Measurements from ENCODE around the gene USP44. TPM values are rescaled to one million over a fixed set of nuclear protein-coding genes. Genes with fewer than 3 reads are reported as not detected.

Gene USP44
- total and polyA plus RNA-seq, 2 experiments from 2014 or later, result 235 to 248 TPM

GRCh38 chr12:95517246-95517645, 34.0 kb downstream of the USP44 start:
- H3K36me3 Mint-ChIP-seq (ENCODE audit: low read depth), result peaks cover 82% of the 10 kb centered on the region

More at GRCh38 chr12:95517246-95517645, 34.0 kb downstream of the USP44 start:
- H3K9me3 Mint-ChIP-seq, result no peaks in the 10 kb centered on the region; the same call in 2 of the 3 replicates
- ATAC-seq (no peak), DNase-seq (ENCODE audit: low spot score) (no peak)
- Histone ChIP-seq H3K36me3 (ENCODE audit: insufficient read depth) (peaks cover 68% of the 10 kb centered on the region), H4K20me1 (replicated peaks; ENCODE audit: insufficient read depth) (peaks cover 32% of the 10 kb centered on the region), H3K4me2 (no peak overlapping the region), H2AFZ (no peak overlapping the region), H3F3A (replicated peaks; ENCODE audit: low read depth) (peaks cover 60% of the 10 kb centered on the region), H3K79me2 (replicated peaks; ENCODE audit: insufficient read depth) (peaks cover 8% of the 10 kb centered on the region), H3K27ac (ENCODE audit: low read depth) (no peak overlapping the region), H3K4me3 (no peak overlapping the region), H3K9me2 (ENCODE audit: insufficient read depth) (no peaks in the 10 kb centered on the region), H3K27me3 (ENCODE audit: insufficient read depth) (no peaks in the 10 kb centered on the region), H3K4me1 (ENCODE audit: insufficient read depth) (no peaks in the 10 kb centered on the region)
- no peaks in the 10 kb centered on the region; the same call in 2 of the 3 replicates for H3K4me1 Mint-ChIP-seq
- TF ChIP-seq ETS1 (IDR thresholded peaks at IDR 0.05) (no peak), ZNF114 (CRISPR knock-in tag; IDR thresholded peaks at IDR 0.05) (no peak), EZH2phosphoT487 (IDR thresholded peaks at IDR 0.05; ENCODE audit: unreplicated experiment) (no peak), REST (IDR thresholded peaks at IDR 0.05; ENCODE audit: unreplicated experiment) (no peak), ZNF331 (CRISPR knock-in tag; IDR thresholded peaks at IDR 0.05; ENCODE audit: low read depth) (no peak), JUNB (IDR thresholded peaks at IDR 0.05; ENCODE audit: unreplicated experiment) (no peak), STAT1 (IDR thresholded peaks at IDR 0.05; ENCODE audit: unreplicated experiment) (no peak), ZNF462 (CRISPR knock-in tag; IDR thresholded peaks at IDR 0.05) (no peak), CREB1 (CRISPR knock-in tag; IDR thresholded peaks at IDR 0.05; ENCODE audit: low read depth) (no peak), CTCF (conservative IDR thresholded peaks at IDR 0.05; ENCODE audit: low read depth in 2 of 2) (no peak), NANOG (IDR thresholded peaks at IDR 0.05; ENCODE audit: borderline replicate concordance) (no peak), POLR2AphosphoS5 (IDR thresholded peaks at IDR 0.05; ENCODE audit: low read depth) (no peak), EZH2 (IDR thresholded peaks at IDR 0.05; ENCODE audit: low read depth, unreplicated experiment) (no peak)
- no peak overlapping the region for H3K4me3 Mint-ChIP-seq
- peaks cover 8% of the 10 kb centered on the region for H3K27me3 Mint-ChIP-seq (ENCODE audit: insufficient read depth, low read depth, poor library complexity)
- no peak overlapping the region for H3K27ac Mint-ChIP-seq

All from GM23338 (cell line).